H9 (cell line): ENCODE results near the gene GUCY2D. TPM values are rescaled to one million over a fixed set of nuclear protein-coding genes. Genes with fewer than 3 reads are reported as not detected.

Experiments
- DNase-seq: peaks from one replicate; pipeline ENCODE4 v3.0.0-alpha.2; 2017
- H2AFZ ChIP-seq: one replicate; pipeline ENCODE4 v1.6.1; 2013; ENCODE audit warnings: mild to moderate bottlenecking, low read length, control low read depth, moderate library complexity
- H2AK5ac ChIP-seq: 2 replicates; pipeline ENCODE4 v1.6.1; 2013; ENCODE audit warnings: low read length, control low read depth, mixed read lengths; ENCODE audit not compliant: insufficient read length
- H2BK120ac ChIP-seq: one replicate; pipeline ENCODE4 v1.6.1; 2013; ENCODE audit warnings: low read depth, mild to moderate bottlenecking, low read length, control low read depth, inconsistent platforms; ENCODE audit not compliant: poor library complexity, severe bottlenecking
- H2BK12ac ChIP-seq: 2 replicates; pipeline ENCODE4 v1.6.1; 2013; ENCODE audit warnings: low read length, control low read depth, mixed read lengths, low read depth; ENCODE audit not compliant: insufficient read length
- H2BK15ac ChIP-seq: 2 replicates; pipeline ENCODE4 v1.6.1; 2013; ENCODE audit warnings: low read depth, low read length, control low read depth
- H2BK20ac ChIP-seq: one replicate; pipeline ENCODE4 v1.6.1; 2013; ENCODE audit warnings: low read depth, mild to moderate bottlenecking, low read length, control low read depth, inconsistent platforms; ENCODE audit not compliant: poor library complexity, severe bottlenecking
- H2BK5ac ChIP-seq: 2 replicates; pipeline ENCODE4 v1.6.1; 2013; ENCODE audit warnings: low read length, control low read depth, mixed read lengths; ENCODE audit not compliant: insufficient read length
- H3K14ac ChIP-seq: 2 replicates; pipeline ENCODE4 v1.6.1; 2013; ENCODE audit warnings: low read length, control low read depth; ENCODE audit not compliant: insufficient read depth
- H3K18ac ChIP-seq: 2 replicates; pipeline ENCODE4 v1.6.1; 2013; ENCODE audit warnings: low read depth, mild to moderate bottlenecking, mixed read lengths, low read length, control low read depth; ENCODE audit not compliant: insufficient read length
- H3K23ac ChIP-seq: 2 replicates; pipeline ENCODE4 v1.6.1; 2013; ENCODE audit warnings: low read length, control low read depth, mixed read lengths, low read depth; ENCODE audit not compliant: insufficient read length
- H3K23me2 ChIP-seq: 2 replicates; pipeline ENCODE4 v1.6.1; 2013; ENCODE audit warnings: low read depth, mild to moderate bottlenecking, mixed read lengths, low read length, control low read depth; ENCODE audit not compliant: insufficient read length, poor library complexity, severe bottlenecking
- H3K27ac ChIP-seq: 2 replicates; pipeline ENCODE4 v1.5.1; 2013; ENCODE audit warnings: low read length, control low read depth, mixed read lengths, low read depth; ENCODE audit not compliant: insufficient read length
- H3K27me3 ChIP-seq: 2 replicates; pipeline ENCODE4 v1.6.1; 2013; ENCODE audit warnings: low read length, control low read depth, inconsistent platforms; ENCODE audit not compliant: insufficient read depth
- H3K4ac ChIP-seq: 2 replicates; pipeline ENCODE4 v1.6.1; 2013; ENCODE audit warnings: low read depth, mild to moderate bottlenecking, control low read depth, inconsistent platforms, low read length, moderate library complexity
- H3K4me1 ChIP-seq: 2 replicates; pipeline ENCODE4 v1.6.1; 2013; ENCODE audit warnings: low read length, control low read depth, inconsistent platforms; ENCODE audit not compliant: insufficient read depth
- H3K4me2 ChIP-seq: 2 replicates; pipeline ENCODE4 v1.6.1; 2013; ENCODE audit warnings: low read length, control low read depth, mixed read lengths; ENCODE audit not compliant: insufficient read length, insufficient read depth
- H3K56ac ChIP-seq: 2 replicates; pipeline ENCODE4 v1.6.1; 2013; ENCODE audit warnings: low read depth, mild to moderate bottlenecking, mixed read lengths, low read length, control low read depth; ENCODE audit not compliant: insufficient read length
- H3K79me1 ChIP-seq: 2 replicates; pipeline ENCODE4 v1.6.1; 2013; ENCODE audit warnings: low read depth, mild to moderate bottlenecking, moderate library complexity, low read length, control low read depth, inconsistent platforms; ENCODE audit not compliant: insufficient read depth, poor library complexity, severe bottlenecking
- H3K79me2 ChIP-seq: 2 replicates; pipeline ENCODE4 v1.6.1; 2013; ENCODE audit warnings: low read length, control low read depth, inconsistent platforms; ENCODE audit not compliant: insufficient read depth
- H3K9ac ChIP-seq: 2 replicates; pipeline ENCODE4 v1.6.1; 2013; ENCODE audit warnings: low read length, control low read depth, mixed read lengths; ENCODE audit not compliant: insufficient read length; ENCODE audit errors: extremely low read depth
- H3K9me3 ChIP-seq: one replicate; pipeline ENCODE4 v1.6.1; 2013; ENCODE audit warnings: low read depth, low read length, inconsistent platforms; ENCODE audit not compliant: control insufficient read depth
- H3T11ph ChIP-seq: one replicate; pipeline ENCODE4 v1.6.1; 2013; ENCODE audit warnings: mild to moderate bottlenecking, low read length, control low read depth, inconsistent platforms
- H4K20me1 ChIP-seq: one replicate; pipeline ENCODE4 v1.6.1; 2013; ENCODE audit not compliant: control insufficient read depth, insufficient read length, insufficient read depth
- H4K5ac ChIP-seq: 2 replicates; pipeline ENCODE4 v1.6.1; 2013; ENCODE audit warnings: low read depth, mild to moderate bottlenecking, mixed read lengths, low read length, control low read depth; ENCODE audit not compliant: insufficient read length
- H4K8ac ChIP-seq: replicated peaks from 2 replicates; pipeline ENCODE4 v1.6.1; 2013; ENCODE audit warnings: low read length, control low read depth, mixed read lengths, low read depth; ENCODE audit not compliant: insufficient read length
- H4K91ac ChIP-seq: 2 replicates; pipeline ENCODE4 v1.6.1; 2013; ENCODE audit warnings: low read depth, mild to moderate bottlenecking, moderate library complexity, mixed read lengths, low read length, control low read depth; ENCODE audit not compliant: insufficient read length
- H3K27ac Mint-ChIP-seq, 3 experiments: 2 replicates in 2 of 3; 3 replicates in 1 of 3; pipeline ENCODE4 v1.8.0; 2020 to 2021; ENCODE audit warnings: mixed read lengths in 3 of 3, mild to moderate bottlenecking in 1 of 3, moderate library complexity in 1 of 3
- H3K27me3 Mint-ChIP-seq: 2 replicates; pipeline ENCODE4 v1.8.0; 2021; ENCODE audit warnings: low read depth, mild to moderate bottlenecking, moderate library complexity, mixed read lengths
- H3K36me3 Mint-ChIP-seq, 3 experiments: 2 replicates in 2 of 3; 3 replicates in 1 of 3; pipeline ENCODE4 v1.8.0; 2020 to 2021; ENCODE audit warnings: low read depth in 3 of 3, mixed read lengths in 3 of 3; ENCODE audit not compliant: insufficient read depth in 1 of 3
- H3K4me1 Mint-ChIP-seq, 2 experiments: 2 replicates each; pipeline ENCODE4 v1.8.0; 2020; ENCODE audit warnings: mixed read lengths in 2 of 2
- H3K4me3 Mint-ChIP-seq, 2 experiments: 2 replicates in 1 of 2; 3 replicates in 1 of 2; pipeline ENCODE4 v1.8.0; 2020 to 2021; ENCODE audit warnings: mild to moderate bottlenecking in 2 of 2, mixed read lengths in 2 of 2, moderate library complexity in 1 of 2
- H3K9me3 Mint-ChIP-seq, 2 experiments: 2 replicates in 1 of 2; 3 replicates in 1 of 2; pipeline ENCODE4 v1.8.0; 2020; ENCODE audit warnings: mild to moderate bottlenecking in 2 of 2, mixed read lengths in 2 of 2, moderate library complexity in 1 of 2
- CTCF ChIP-seq: fragments of 200-600 bp; sonication (generic); conservative IDR thresholded peaks from 3 replicates; pipeline ENCODE4 v1.8.0; 2021; ENCODE audit warnings: antibody characterized with exemption, mild to moderate bottlenecking
- WGBS: extraction: QIAGEN DNeasy Blood & Tissue Kit; methylation state at CpG from one replicate; pipeline ENCODE4 v1.1.7; 2013; ENCODE audit warnings: missing lambda C conversion rate, low lambda C conversion rate, mixed read lengths; ENCODE audit not compliant: insufficient read length; ENCODE audit errors: extremely low coverage; 5-methylcytosine and 5-hydroxymethylcytosine counted together
- total RNA-seq: library from RNA; stranded (reverse); gene quantifications from 2 replicates; pipeline ENCODE4 v1.2.1, GENCODE V29; 2021

Gene GUCY2D
- total RNA-seq, 1 experiment from 2014 or later: 0.15 TPM

DNA sequence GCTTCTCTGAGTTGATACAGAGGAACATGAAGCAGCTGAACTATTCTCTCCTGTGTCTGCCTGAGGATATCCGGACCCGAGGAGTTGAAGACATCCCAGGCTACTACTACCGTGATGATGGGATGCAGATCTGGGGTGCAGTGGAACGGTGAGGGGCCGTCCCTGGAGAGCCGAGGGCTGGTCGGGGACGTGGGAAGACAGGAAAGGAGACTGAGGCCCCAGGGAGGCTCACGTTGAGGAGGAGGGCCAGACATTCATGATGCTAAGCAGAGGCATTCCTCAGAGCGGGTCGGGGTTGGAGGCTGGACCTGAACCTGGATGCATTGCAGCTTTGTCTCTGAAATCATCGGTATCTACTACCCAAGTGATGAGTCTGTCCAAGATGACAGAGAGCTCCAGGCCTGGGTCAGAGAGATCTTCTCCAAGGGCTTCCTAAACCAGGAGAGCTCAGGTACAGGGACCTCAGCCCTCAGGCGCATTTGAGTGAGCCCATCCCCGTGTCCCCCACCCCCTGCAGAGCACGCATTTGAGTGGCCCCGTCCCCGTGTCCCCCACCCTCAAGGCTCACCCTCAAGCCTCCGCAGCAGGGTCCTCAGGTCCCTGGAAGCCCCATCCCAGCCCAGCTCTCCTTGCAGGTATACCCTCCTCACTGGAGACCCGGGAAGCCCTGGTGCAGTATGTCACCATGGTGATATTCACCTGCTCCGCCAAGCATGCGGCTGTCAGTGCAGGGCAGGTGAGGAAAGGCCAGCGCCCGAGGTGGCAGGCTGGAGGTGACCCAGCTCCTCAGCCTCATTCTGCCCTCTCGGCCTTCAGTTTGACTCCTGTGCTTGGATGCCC, 44.7 kb downstream of the GUCY2D start:
- no peaks in the 10 kb centered on the region for H4K20me1 ChIP-seq
- H4K8ac ChIP-seq: no peak overlapping the region
- no peak for DNase-seq
- H3K23ac ChIP-seq: no peak overlapping the region
- no peak overlapping the region for H4K5ac ChIP-seq
- H3K18ac ChIP-seq: no peak overlapping the region
- Mint-ChIP-seq H3K27me3 (peaks cover 42% of the 10 kb centered on the region), H3K9me3 (no peaks in the 10 kb centered on the region; a peak in 1 of 5 replicates), H3K27ac (no peak overlapping the region), H3K36me3 (no peaks in the 10 kb centered on the region), H3K4me1 (peaks cover 0 to 5% of the 10 kb centered on the region in 2 experiments; a peak in 3 of 4 replicates), H3K4me3 (no peak overlapping the region)
- H2AFZ ChIP-seq: no peak overlapping the region
- H3K27me3 ChIP-seq: no peaks in the 10 kb centered on the region
- H2BK120ac ChIP-seq: no peak overlapping the region
- no peak overlapping the region for H2BK20ac ChIP-seq
- H3K4me1 ChIP-seq: no peaks in the 10 kb centered on the region
- H3K9ac ChIP-seq: no peak overlapping the region
- H3K79me2 ChIP-seq: no peaks in the 10 kb centered on the region
- no peak overlapping the region for H2AK5ac ChIP-seq
- no CpG with 5 or more reads among the region's 24 CpGs for WGBS
- H3K4ac ChIP-seq: no peak overlapping the region
- no peaks in the 10 kb centered on the region for H3K79me1 ChIP-seq
- no peak overlapping the region for H3K14ac ChIP-seq
- H3K9me3 ChIP-seq: no peaks in the 10 kb centered on the region
- H3T11ph ChIP-seq: no peak overlapping the region
- H3K4me2 ChIP-seq: no peak overlapping the region
- H2BK5ac ChIP-seq: no peak overlapping the region
- no peak overlapping the region for H4K91ac ChIP-seq
- no peak overlapping the region for H2BK15ac ChIP-seq
- no peak for TF ChIP-seq CTCF
- no peak overlapping the region for H3K27ac ChIP-seq
- H3K56ac ChIP-seq: no peak overlapping the region
- no peak overlapping the region for H2BK12ac ChIP-seq
- no peaks in the 10 kb centered on the region for H3K23me2 ChIP-seq
